ENCODE measurements around the gene TGFB1I1.

The TGFB1I1 gene

GRCh38 chr16:31458073-31458843 is 13.7 kb upstream of the TGFB1I1 start:
- Histone ChIP-seq H3K27ac (ENCODE audit: low read length) (peak overlapping the region; percentile 85), H3K36me3 (replicated peaks; ENCODE audit: low read depth, low read length) (peaks cover 16% of the 10 kb centered on the region), H3K9me3 (ENCODE audit: insufficient read depth, low read length) (no peaks in the 10 kb centered on the region), H3K9ac (ENCODE audit: low read length) (peak overlapping the region; percentile 97), H2AFZ (ENCODE audit: low read depth, low read length) (peak overlapping the region; percentile 92; the same call in 1 of the 2 replicates), H3K79me2 (ENCODE audit: low read length) (peaks cover 39% of the 10 kb centered on the region), H3K4me2 (ENCODE audit: low read length) (peak overlapping the region; percentile 100), H3K4me3 (ENCODE audit: low read length) (peak overlapping the region; percentile 98), H3K27me3 (ENCODE audit: low read depth, low read length) (no peaks in the 10 kb centered on the region), H3K4me1 (ENCODE audit: low read length) (peaks cover 14% of the 10 kb centered on the region), H4K20me1 (ENCODE audit: insufficient read depth, low read length) (peaks cover 22% of the 10 kb centered on the region)
- no peak for TF ChIP-seq EZH2phosphoT487 (IDR thresholded peaks at IDR 0.05; ENCODE audit: low read depth)
- no peak for TF ChIP-seq CTCF (IDR thresholded peaks at IDR 0.05; ENCODE audit: low read depth, low read length)

- Histone ChIP-seq H3K9ac (ENCODE audit: low read length) (peak within 1 kb of the TSS; percentile 97), H3K79me2 (ENCODE audit: low read length) (peaks cover 39% of the 10 kb centered on the region), H3K4me1 (ENCODE audit: low read length) (peaks cover 21% of the 10 kb centered on the region), H3K4me2 (ENCODE audit: low read length) (peak within 1 kb of the TSS; percentile 100), H2AFZ (ENCODE audit: low read depth, low read length) (peak within 1 kb of the TSS; percentile 92; the same call in 1 of the 2 replicates), H3K27me3 (ENCODE audit: low read depth, low read length) (no peaks in the 10 kb centered on the region), H4K20me1 (ENCODE audit: insufficient read depth, low read length) (peaks cover 22% of the 10 kb centered on the region), H3K27ac (ENCODE audit: low read length) (peak within 1 kb of the TSS; percentile 85), H3K4me3 (ENCODE audit: low read length) (peak within 1 kb of the TSS; percentile 98), H3K9me3 (ENCODE audit: insufficient read depth, low read length) (no peaks in the 10 kb centered on the region), H3K36me3 (replicated peaks; ENCODE audit: low read depth, low read length) (peaks cover 16% of the 10 kb centered on the region)
- no peak for TF ChIP-seq EZH2phosphoT487 (IDR thresholded peaks at IDR 0.05; ENCODE audit: low read depth)
- TF ChIP-seq CTCF (IDR thresholded peaks at IDR 0.05; ENCODE audit: low read depth, low read length): peak; percentile 65
Measured at GRCh38 chr16:31458844-31459686, 12.9 kb upstream of the TGFB1I1 start, which contains the start of gene ARMC5. Gene ARMC5, plus strand, starts transcription at chr16:31459501. Its CDS starts 24 bp downstream, at chr16:31459525.

GRCh38 chr16:31459687-31460581 is 12.0 kb upstream of the TGFB1I1 start:
- Histone ChIP-seq H3K9ac (ENCODE audit: low read length) (peak overlapping the region; percentile 97), H3K27me3 (ENCODE audit: low read depth, low read length) (no peaks in the 10 kb centered on the region), H3K4me2 (ENCODE audit: low read length) (peak overlapping the region; percentile 100), H3K27ac (ENCODE audit: low read length) (peak overlapping the region; percentile 85), H3K36me3 (replicated peaks; ENCODE audit: low read depth, low read length) (peaks cover 16% of the 10 kb centered on the region), H2AFZ (ENCODE audit: low read depth, low read length) (peak overlapping the region; percentile 92; the same call in 1 of the 2 replicates), H4K20me1 (ENCODE audit: insufficient read depth, low read length) (peaks cover 22% of the 10 kb centered on the region), H3K4me1 (ENCODE audit: low read length) (peaks cover 21% of the 10 kb centered on the region), H3K9me3 (ENCODE audit: insufficient read depth, low read length) (no peaks in the 10 kb centered on the region), H3K4me3 (ENCODE audit: low read length) (peak overlapping the region; percentile 98), H3K79me2 (ENCODE audit: low read length) (peaks cover 38% of the 10 kb centered on the region)
- TF ChIP-seq CTCF (IDR thresholded peaks at IDR 0.05; ENCODE audit: low read depth, low read length) (no peak), EZH2phosphoT487 (IDR thresholded peaks at IDR 0.05; ENCODE audit: low read depth) (no peak)
